Epithelial cell of esophagus (primary cell): ENCODE results near the gene CDK5RAP1.
"Not testable (repeated sequence)": the region's sequence is repeated elsewhere in the genome, so short reads cannot be mapped to it uniquely, and the experiment has no call there.

Source experiments
- DNase-seq: peaks from one replicate; pipeline ENCODE4 v3.0.0; 2010; ENCODE audit warnings: low read depth
- H3K4me3 ChIP-seq: 2 replicates; pipeline ENCODE4 v1.5.1; 2011; ENCODE audit warnings: mild to moderate bottlenecking, low read length, control low read depth
- TF ChIP-seq, protein P1 (sequence below): IDR thresholded peaks from 2 replicates; pipeline ENCODE4 v1.5.1; 2011; ENCODE audit warnings: low read depth, mild to moderate bottlenecking, low read length, control low read depth, inconsistent platforms; ENCODE audit not compliant: insufficient read depth; ENCODE audit errors: missing control alignments

Gene CDK5RAP1

DNA sequence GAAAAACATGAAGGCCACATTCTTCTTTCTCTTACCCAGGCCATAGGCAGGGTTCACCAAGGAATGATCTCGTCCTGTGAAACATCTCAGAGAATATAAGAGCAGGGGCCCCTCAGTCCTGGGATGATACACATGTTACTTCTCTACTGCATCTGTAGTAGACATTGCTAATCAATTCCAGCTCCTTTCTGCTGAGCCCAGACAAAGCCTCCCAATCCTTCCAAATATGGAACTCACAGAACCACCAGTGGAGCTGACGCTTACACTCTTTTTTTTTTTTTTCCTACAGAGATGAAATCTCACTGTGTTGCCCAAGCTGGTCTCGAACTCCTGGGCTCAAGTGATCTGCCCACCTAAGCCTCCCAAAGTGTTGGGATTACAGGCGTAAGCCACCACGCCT lies 33.1 kb upstream of the CDK5RAP1 start:
- H3K4me3 ChIP-seq = no peak overlapping the region
- DNase-seq = no peak
- TF ChIP-seq, protein P1, sequence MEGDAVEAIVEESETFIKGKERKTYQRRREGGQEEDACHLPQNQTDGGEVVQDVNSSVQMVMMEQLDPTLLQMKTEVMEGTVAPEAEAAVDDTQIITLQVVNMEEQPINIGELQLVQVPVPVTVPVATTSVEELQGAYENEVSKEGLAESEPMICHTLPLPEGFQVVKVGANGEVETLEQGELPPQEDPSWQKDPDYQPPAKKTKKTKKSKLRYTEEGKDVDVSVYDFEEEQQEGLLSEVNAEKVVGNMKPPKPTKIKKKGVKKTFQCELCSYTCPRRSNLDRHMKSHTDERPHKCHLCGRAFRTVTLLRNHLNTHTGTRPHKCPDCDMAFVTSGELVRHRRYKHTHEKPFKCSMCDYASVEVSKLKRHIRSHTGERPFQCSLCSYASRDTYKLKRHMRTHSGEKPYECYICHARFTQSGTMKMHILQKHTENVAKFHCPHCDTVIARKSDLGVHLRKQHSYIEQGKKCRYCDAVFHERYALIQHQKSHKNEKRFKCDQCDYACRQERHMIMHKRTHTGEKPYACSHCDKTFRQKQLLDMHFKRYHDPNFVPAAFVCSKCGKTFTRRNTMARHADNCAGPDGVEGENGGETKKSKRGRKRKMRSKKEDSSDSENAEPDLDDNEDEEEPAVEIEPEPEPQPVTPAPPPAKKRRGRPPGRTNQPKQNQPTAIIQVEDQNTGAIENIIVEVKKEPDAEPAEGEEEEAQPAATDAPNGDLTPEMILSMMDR = no peak

DNA sequence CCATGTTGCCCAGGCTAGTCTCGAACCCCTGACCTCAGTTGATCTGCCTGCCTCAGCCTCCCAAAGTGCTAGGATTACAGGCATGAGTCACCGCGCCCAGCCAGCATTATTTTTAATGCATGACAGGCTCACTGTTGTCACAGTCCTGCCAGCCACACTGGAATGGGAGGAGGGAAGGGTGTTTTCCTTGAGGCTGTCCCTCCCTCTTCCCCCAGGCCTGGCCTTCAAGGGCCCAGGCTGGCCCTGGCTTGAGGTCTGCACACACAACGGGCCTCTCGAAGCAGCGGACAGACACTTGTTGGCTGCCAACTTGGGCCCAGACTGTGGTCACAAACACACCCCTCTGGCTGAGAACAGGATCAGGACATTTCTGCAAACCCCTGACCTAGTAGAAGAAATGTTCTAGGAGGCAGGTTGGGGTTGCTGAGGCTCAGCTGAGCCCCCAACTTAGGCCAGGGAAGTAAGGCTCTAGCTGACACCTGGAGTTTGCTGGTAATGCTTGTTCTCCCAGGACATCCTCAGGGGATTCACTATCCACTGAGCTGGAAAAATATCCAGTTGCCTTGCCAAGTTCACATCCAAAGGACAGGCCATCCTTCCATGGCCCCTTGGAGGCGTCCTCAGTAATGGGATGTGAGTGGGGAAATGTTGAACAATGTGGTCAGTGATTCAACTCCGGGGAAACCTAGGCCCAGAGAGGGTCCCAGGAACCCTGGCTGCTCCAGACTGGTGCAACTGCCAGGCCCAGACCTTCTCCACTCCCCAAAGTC lies 32.3 kb upstream of the CDK5RAP1 start:
- DNase-seq = no peak
- no peak overlapping the region for H3K4me3 ChIP-seq
- TF ChIP-seq, protein P1 = no peak

DNA sequence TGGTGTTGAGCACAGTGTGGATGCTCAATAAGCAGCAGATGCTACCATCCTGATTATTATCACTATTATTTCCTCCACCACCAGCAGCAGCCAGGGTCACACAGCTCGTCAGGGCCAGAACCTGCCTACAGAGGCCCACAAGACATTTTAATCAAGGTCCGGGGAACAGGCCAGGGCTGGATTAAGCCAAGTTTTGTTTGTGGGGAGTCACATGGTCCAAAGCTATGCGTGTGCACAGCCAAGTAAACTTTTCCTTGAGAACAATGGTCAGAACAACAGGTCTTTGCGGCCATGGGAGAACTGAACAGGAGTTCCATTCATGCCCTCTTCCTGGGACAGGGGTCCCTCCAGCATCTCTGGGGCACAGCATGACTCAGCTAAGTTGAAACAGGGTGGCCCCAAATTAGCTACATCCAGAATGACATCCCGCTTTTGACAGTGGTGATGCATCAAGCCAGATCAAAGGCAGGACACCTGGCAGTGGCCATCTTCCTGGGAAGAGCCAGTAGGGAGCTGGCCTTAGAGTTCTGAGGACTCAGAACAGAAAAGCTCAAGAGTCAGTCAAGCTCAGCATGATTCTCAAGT lies 30.6 kb upstream of the CDK5RAP1 start:
- H3K4me3 ChIP-seq = no peak overlapping the region
- no peak for DNase-seq
- TF ChIP-seq, protein P1 = no peak

DNA sequence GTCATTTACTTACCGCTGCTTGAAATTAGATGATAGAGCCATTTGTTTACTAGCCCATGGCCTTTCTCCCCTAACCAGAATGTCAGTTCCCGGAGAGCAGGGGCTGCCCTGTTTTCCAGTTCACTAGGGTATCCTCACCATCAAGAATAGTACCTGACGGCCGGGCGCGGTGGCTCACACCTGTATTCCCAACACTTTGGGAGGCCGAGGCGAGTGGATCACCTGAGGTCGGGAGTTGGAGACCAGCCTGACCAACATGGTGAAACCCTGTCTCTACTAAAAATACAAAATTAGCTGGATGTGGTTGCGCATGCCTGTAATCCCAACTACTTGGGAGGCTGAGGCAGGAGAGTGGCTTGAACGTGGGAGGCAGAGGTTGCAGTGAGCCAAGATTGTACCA lies 22.6 kb upstream of the CDK5RAP1 start:
- DNase-seq, H3K4me3 ChIP-seq: not testable (repeated sequence)

DNA sequence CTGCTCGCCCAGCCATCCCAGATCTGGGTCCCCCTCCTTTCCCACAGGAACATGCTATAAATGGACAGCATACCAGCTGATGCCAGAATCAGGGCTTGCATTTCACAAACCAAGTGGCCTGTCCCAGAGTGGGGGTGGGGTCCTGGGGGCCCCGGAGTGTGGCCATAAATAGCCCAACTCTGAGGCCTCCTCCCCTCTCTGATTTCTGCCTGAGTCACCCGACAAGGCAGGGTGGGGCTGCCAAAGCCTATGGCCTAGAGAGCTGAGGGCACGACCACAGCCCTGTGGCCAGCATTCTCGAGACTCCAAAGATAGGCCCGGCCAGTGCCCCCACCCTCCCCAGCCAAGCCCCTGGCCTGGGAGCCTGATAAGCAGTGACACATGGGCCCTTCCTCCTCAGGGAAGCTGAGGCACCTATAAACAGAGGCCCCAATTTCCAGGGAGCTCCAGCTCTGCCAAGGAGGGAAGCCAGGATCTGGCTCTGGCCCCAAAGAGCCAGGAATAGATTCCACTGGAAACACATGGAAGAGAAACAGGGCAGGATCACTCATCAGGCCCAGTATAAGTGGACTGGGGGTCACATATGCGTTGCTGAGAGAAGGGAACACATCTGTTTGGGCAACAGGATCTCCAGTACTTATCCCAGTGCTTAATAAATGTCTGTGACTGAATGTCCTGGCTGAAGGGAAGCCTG lies 22.0 kb upstream of the CDK5RAP1 start:
- TF ChIP-seq, protein P1 = no peak
- no peak overlapping the region for H3K4me3 ChIP-seq
- peak; percentile 19 for DNase-seq

DNA sequence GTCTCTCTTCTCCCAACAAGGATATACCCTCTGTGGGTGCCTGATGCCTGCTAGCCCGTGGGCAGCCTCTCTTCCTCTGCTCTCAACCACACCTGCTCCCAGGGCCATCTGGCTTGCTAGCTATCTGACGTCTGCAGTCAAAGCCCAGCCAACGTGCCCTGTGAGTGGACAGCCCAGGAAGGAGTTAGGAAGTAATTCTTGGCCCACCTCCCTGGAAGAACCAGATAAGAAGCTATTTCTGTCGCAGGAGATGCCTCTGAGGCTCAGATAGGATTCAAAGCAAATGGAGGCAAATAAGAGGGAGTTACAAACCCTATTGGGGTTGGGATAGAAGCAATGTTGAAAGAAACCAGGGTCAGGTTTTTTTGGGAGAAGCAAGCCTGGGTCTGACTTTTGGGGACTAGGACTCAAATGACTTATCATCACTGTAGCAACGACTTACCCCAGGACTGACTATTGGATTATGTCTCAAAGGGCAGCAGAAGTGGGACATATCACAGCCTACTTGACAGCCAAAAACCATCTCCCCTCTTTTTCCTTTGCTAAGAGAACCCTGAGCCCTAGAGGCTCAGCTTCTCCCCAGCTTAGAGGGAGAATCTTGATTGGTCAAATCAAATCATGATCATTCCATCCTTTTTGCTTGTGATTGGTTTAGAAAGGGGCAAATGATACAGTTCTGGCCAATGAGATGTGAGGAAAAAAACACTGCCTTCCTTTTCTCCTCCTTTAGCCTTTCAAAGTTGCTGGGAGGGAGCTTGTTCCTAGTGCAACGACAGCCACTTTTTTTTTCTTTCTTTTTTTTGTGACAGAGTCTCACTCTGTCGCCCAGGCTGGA lies 18.0 kb upstream of the CDK5RAP1 start:
- no peak overlapping the region for H3K4me3 ChIP-seq
- TF ChIP-seq, protein P1 = no peak
- DNase-seq = no peak

DNA sequence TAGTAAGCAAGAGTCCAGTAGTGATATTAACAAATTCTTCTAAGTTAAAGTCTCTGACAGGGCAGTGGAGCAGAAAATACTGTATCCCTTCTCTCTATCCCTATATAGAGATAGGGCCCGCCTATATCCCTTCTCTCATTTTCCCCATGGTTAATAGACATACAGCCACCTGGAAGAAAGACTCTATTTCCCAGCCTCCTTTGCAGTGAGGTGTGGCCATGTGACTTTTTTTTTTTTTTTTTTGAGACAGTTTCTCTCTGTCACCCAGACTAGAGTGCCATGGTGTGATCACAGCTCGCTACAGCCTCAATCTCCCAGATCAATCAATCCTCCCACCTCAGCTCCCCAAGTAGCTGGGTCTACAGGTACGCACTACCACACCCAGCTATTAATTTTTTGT lies 16.7 kb upstream of the CDK5RAP1 start:
- TF ChIP-seq, protein P1 = no peak

More for the DNA sequence above, 16.7 kb upstream of the CDK5RAP1 start:
- H3K4me3 ChIP-seq = no peak overlapping the region
- no peak for DNase-seq
